ENCODE data around the gene TAF15. TPM values are rescaled to one million over a fixed set of nuclear protein-coding genes. Genes with fewer than 3 reads are reported as not detected.

The TAF15 gene
- total RNA-seq, 6 experiments from 2014 or later = 41.3 to 75.8 (median 65.4) TPM

- no peak for DNase-seq
- no peak overlapping the region for H3K4me3 ChIP-seq
- no peaks in the 10 kb centered on the region for H3K9me3 ChIP-seq
- TF ChIP-seq, protein P1, sequence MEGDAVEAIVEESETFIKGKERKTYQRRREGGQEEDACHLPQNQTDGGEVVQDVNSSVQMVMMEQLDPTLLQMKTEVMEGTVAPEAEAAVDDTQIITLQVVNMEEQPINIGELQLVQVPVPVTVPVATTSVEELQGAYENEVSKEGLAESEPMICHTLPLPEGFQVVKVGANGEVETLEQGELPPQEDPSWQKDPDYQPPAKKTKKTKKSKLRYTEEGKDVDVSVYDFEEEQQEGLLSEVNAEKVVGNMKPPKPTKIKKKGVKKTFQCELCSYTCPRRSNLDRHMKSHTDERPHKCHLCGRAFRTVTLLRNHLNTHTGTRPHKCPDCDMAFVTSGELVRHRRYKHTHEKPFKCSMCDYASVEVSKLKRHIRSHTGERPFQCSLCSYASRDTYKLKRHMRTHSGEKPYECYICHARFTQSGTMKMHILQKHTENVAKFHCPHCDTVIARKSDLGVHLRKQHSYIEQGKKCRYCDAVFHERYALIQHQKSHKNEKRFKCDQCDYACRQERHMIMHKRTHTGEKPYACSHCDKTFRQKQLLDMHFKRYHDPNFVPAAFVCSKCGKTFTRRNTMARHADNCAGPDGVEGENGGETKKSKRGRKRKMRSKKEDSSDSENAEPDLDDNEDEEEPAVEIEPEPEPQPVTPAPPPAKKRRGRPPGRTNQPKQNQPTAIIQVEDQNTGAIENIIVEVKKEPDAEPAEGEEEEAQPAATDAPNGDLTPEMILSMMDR (IDR thresholded peaks at IDR 0.05) = no peak
- TF ChIP-seq POLR2A (IDR thresholded peaks at IDR 0.05) = no peak
- WGBS (ENCODE audit: insufficient coverage, low coverage, low lambda C conversion rate, missing lambda C conversion rate) = 74% methylated on average over 6 of the region's 7 CpGs
- no peaks in the 10 kb centered on the region for H3K36me3 ChIP-seq
- no peaks in the 10 kb centered on the region for H3K27me3 ChIP-seq
- peaks cover 0 to 23% (median 8%) of the 10 kb centered on the region in 4 donors for H3K4me1 ChIP-seq
- intact Hi-C loops (cut with DNase I) = loop anchor here (5.0 kb wide), 1 partner anchor 40 kb away; no protein-coding TSS in a partner anchor
- ATAC-seq = no peak
- H3K27ac ChIP-seq = no peak overlapping the region
These were observed 1.7 kb upstream of the TAF15 start for GRCh38 chr17:35807371-35808144.

- 20% methylated on average over 19 of the region's 19 CpGs for WGBS (ENCODE audit: insufficient coverage, low coverage, low lambda C conversion rate, missing lambda C conversion rate)
These were observed 883 bp upstream of the TAF15 start for GRCh38 chr17:35808240-35808961.

DNA sequence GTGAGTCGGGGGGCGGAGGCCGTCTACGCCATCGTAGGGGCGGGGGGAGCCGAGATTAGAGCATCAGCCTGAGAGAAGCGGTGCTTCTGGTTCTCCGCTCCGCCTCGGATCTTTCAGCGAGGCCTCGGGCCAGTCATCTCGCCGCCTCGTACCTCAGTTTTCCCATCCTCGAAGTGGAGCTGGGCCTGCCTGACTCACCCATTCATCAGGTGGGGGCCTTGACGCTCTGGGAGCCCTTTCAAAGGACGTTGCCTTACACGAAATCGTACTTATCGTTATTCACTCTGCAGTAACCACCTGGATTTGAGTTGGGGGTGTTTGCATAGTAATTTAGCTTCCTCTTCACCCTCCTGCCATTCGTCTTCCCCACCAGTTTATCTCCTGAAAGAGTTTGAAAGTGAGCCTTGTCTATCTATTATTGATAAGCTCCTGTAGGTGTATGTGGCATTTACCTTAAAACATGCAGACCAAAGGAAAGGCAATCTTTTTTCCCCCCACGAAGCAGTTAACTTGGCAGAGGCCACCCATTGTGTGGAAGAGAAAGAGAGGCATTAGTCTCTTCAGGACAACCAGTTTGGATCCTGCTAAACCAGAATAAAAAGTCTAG lies 674 bp downstream of the TAF15 start:
- H3K36me3 ChIP-seq = no peaks in the 10 kb centered on the region
- peak overlapping the region; percentile 77 to 92 (median 88) for H3K27ac ChIP-seq
- WGBS (ENCODE audit: insufficient coverage, low coverage, low lambda C conversion rate, missing lambda C conversion rate) = 2% methylated on average over 5 of the region's 24 CpGs
- peaks cover 0 to 22% (median 8%) of the 10 kb centered on the region in 4 donors for H3K4me1 ChIP-seq
- H3K9me3 ChIP-seq = no peaks in the 10 kb centered on the region
- H3K4me3 ChIP-seq = peak overlapping the region; percentile 81 to 91 (median 84)
- DNase-seq (no peak), ATAC-seq (peak in 1 of 4 donors; percentile 3)
- TF ChIP-seq, protein P1 (IDR thresholded peaks at IDR 0.05) = no peak
- TF ChIP-seq POLR2A (IDR thresholded peaks at IDR 0.05) = no peak
- H3K27me3 ChIP-seq = no peaks in the 10 kb centered on the region
- intact Hi-C loops (cut with DNase I) = loop anchor here (5.0 kb wide), 1 partner anchor 43 kb away; no protein-coding TSS in a partner anchor

More at GRCh38 chr17:35808240-35808961, 883 bp upstream of the TAF15 start:
- TF ChIP-seq, protein P1 (IDR thresholded peaks at IDR 0.05) = no peak
- TF ChIP-seq POLR2A (IDR thresholded peaks at IDR 0.05) = no peak
- H3K9me3 ChIP-seq = no peaks in the 10 kb centered on the region
- H3K4me3 ChIP-seq = peak overlapping the region; percentile 81 to 91 (median 84)
- no peaks in the 10 kb centered on the region for H3K36me3 ChIP-seq
- peak overlapping the region; percentile 77 to 92 (median 88) for H3K27ac ChIP-seq
- DNase-seq (no peak), ATAC-seq (no peak)
- no peaks in the 10 kb centered on the region for H3K27me3 ChIP-seq
- H3K4me1 ChIP-seq = peaks cover 0 to 23% (median 8%) of the 10 kb centered on the region in 4 donors
- intact Hi-C loops (cut with DNase I) = loop anchor here (5.0 kb wide), 1 partner anchor 41 kb away; no protein-coding TSS in a partner anchor

GRCh38 chr17:35811759-35812158 lies 2.5 kb downstream of the TAF15 start:
- no peak for TF ChIP-seq POLR2A (IDR thresholded peaks at IDR 0.05)
- TF ChIP-seq, protein P1 (IDR thresholded peaks at IDR 0.05) = no peak
- intact Hi-C loops (cut with DNase I) = no loop called here
- WGBS (ENCODE audit: insufficient coverage, low coverage, low lambda C conversion rate, missing lambda C conversion rate) = 82% methylated on average over 6 of the region's 6 CpGs
- Histone ChIP-seq H3K36me3 (no peaks in the 10 kb centered on the region), H3K9me3 (no peaks in the 10 kb centered on the region), H3K27me3 (no peaks in the 10 kb centered on the region), H3K27ac (no peak overlapping the region), H3K4me1 (peaks cover 0 to 31% (median 8%) of the 10 kb centered on the region in 4 donors), H3K4me3 (no peak overlapping the region)
- ATAC-seq = no peak
- DNase-seq = no peak

Data from right lobe of liver (tissue), 6 donors.